Stimulated activated CD8-positive, alpha-beta memory T cell treated with anti-CD3 and anti-CD28 coated beads, Interleukin-4, amount 100 ng/mL, for 48 hours (primary cell): ENCODE data around the gene HSD3B1.
"Not testable (repeated sequence)": the region's sequence is repeated elsewhere in the genome, so short reads cannot be mapped to it uniquely, and the experiment has no call there.

Source experiments
- DNase-seq: peaks from one replicate; pipeline ENCODE4 v3.0.0-alpha.2; 2020

HSD3B1 gene

DNA sequence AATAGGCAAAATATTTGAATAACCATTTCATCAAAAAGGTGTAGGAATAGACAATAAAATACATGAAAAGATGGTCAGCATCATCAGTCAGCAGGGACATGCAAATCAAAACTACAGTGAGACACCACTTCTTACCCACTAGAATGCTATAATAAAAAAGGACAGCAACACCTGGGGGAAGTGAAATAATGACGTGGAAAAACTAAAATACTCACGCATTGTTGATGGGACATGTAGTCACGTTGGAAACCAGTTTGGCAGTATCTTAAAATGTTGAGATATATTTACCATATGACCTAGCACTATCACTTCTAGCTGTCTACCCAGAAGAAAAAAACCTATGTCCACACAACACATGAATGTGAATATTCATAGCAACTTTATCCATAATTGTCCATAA lies 53.4 kb downstream of the HSD3B1 start:
- not testable (repeated sequence) for DNase-seq

DNA sequence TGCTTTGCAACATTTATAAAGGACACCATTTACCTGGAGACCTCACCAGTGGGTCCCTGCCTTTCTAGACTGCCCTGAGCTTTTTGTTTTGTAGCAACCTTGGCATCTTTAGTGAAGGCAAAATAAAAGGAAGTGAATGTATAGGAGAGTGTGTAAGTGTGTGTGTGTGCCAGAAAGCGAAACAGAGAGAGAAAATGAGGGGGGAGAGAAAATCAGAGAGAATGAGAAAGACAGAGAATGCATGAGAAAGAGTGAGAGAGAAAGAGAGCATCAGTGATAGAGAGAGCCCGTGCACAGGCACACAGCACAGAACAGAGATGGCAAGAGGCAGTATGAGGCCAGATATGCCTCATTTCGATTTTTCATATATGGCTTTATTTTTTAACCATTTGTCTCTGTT lies 57.5 kb downstream of the HSD3B1 start:
- DNase-seq = no peak
